ENCODE data around the gene FRMD6. TPM values are rescaled to one million over a fixed set of nuclear protein-coding genes. Genes with fewer than 3 reads are reported as not detected.

Gene FRMD6
- total and polyA plus RNA-seq, 10 of the 15 experiments (the other 5 are each of a cell fraction or from before 2014, with no cell fraction given): 0.86 to 7.8 (median 3.3) TPM

DNA sequence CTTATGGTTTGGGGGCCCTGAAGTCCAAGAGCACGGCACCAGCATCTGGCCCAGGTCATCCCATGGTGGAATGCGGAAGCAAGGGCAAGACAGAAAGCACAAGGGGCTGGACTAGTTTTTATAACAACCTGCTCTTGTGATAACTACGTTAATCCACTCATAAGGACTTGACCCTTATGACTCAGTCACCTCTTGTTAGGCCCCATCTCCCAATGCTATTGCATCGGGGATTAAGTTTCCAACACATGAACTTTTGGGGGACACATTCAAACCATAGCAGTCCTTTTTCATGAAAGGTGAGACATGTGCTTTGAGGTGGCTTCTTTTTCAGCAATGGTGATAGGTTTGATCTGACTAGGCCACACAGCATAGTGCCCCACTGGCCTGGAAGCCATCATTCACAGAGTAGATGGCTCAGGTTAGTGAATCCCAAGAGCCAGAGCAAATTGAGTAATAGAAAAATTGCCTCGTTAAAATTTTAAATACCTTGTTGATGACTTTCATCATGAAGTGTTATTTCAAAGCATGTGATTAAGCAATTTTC lies 12.1 kb downstream of the FRMD6 start:
- POLR2A ChIA-PET: no interaction called here
- no peak for ATAC-seq
- TF ChIP-seq SRF (IDR thresholded peaks at IDR 0.05; ENCODE audit: low read depth in 2 of 2, low read length in 2 of 2): no peak
- TF ChIP-seq, protein P1, sequence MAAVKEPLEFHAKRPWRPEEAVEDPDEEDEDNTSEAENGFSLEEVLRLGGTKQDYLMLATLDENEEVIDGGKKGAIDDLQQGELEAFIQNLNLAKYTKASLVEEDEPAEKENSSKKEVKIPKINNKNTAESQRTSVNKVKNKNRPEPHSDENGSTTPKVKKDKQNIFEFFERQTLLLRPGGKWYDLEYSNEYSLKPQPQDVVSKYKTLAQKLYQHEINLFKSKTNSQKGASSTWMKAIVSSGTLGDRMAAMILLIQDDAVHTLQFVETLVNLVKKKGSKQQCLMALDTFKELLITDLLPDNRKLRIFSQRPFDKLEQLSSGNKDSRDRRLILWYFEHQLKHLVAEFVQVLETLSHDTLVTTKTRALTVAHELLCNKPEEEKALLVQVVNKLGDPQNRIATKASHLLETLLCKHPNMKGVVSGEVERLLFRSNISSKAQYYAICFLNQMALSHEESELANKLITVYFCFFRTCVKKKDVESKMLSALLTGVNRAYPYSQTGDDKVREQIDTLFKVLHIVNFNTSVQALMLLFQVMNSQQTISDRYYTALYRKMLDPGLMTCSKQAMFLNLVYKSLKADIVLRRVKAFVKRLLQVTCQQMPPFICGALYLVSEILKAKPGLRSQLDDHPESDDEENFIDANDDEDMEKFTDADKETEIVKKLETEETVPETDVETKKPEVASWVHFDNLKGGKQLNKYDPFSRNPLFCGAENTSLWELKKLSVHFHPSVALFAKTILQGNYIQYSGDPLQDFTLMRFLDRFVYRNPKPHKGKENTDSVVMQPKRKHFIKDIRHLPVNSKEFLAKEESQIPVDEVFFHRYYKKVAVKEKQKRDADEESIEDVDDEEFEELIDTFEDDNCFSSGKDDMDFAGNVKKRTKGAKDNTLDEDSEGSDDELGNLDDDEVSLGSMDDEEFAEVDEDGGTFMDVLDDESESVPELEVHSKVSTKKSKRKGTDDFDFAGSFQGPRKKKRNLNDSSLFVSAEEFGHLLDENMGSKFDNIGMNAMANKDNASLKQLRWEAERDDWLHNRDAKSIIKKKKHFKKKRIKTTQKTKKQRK (IDR thresholded peaks at IDR 0.05; ENCODE audit: low read depth, low read length): no peak
- TF ChIP-seq SMAD5 (IDR thresholded peaks at IDR 0.05; ENCODE audit: low read depth): no peak
- no peak for TF ChIP-seq EED (IDR thresholded peaks at IDR 0.05; ENCODE audit: low read depth)
- no peak for TF ChIP-seq LARP7 (IDR thresholded peaks at IDR 0.05)
- TF ChIP-seq POLR2A (IDR thresholded peaks at IDR 0.05; ENCODE audit: low read depth, low read length): no peak
- TF ChIP-seq IKZF1 (conservative IDR thresholded peaks at IDR 0.05): no peak
- TF ChIP-seq EZH2 (IDR thresholded peaks at IDR 0.05; ENCODE audit: borderline replicate concordance, control insufficient read depth, low read depth, low read length): no peak
- TF ChIP-seq BCL11A (IDR thresholded peaks at IDR 0.05; ENCODE audit: low read depth, low read length): no peak
- TF ChIP-seq IRF4 (IDR thresholded peaks at IDR 0.05; ENCODE audit: low read depth, low read length): no peak
- Histone ChIP-seq H3K4me2 (ENCODE audit: control insufficient read depth, insufficient read depth) (no peak overlapping the region), H3K9ac (ENCODE audit: control insufficient read depth, insufficient read depth, low read length) (no peak overlapping the region), H3K36me3 (ENCODE audit: control insufficient read depth in 2 of 2, insufficient read depth in 2 of 2, low read length in 1 of 2) (no peaks in the 10 kb centered on the region), H2AFZ (ENCODE audit: control insufficient read depth, low read depth, low read length) (no peak overlapping the region), H3K4me3 (no peak overlapping the region), H4K20me1 (ENCODE audit: control insufficient read depth, insufficient read depth) (no peaks in the 10 kb centered on the region), H3K9me3 (replicated peaks; ENCODE audit: control insufficient read depth, insufficient read depth, low read length) (no peaks in the 10 kb centered on the region), H3K79me2 (ENCODE audit: control insufficient read depth, insufficient read depth, low read length) (no peaks in the 10 kb centered on the region), H3K27ac (ENCODE audit: control insufficient read depth, insufficient read depth) (no peak overlapping the region), H3K4me1 (ENCODE audit: control insufficient read depth, insufficient read depth, low read length) (no peaks in the 10 kb centered on the region), H3K27me3 (replicated peaks in 1 of 2; ENCODE audit: control insufficient read depth in 2 of 2, insufficient read depth in 2 of 2, low read length in 1 of 2) (no peaks in the 10 kb centered on the region)
- CTCF ChIA-PET: no interaction called here
- RAD21 ChIA-PET (ENCODE audit: unreplicated experiment): no interaction called here
- DNase-seq (ENCODE audit: low read depth, low spot score): no peak
- no TSS peak for BruUV-seq (replicated peaks)
- in situ Hi-C loops (cut with MboI): no loop called here
- WGBS (ENCODE audit: insufficient coverage, insufficient replicate concordance, low lambda C conversion rate, missing lambda C conversion rate): 46% methylated on average over 5 of the region's 5 CpGs
- SMC1A ChIA-PET (ENCODE audit: uncharacterized antibody, unreplicated experiment): no interaction called here
- intact Hi-C loops (cut with micrococcal nuclease; ENCODE audit: unreplicated experiment): no loop called here
- FAIRE-seq: no peak
